NCI-H1417 treated with DMSO at 0.1 percent for 48 hours (cell line): ENCODE measurements around the gene CARMIL3.

ENCODE experiments used
- DNase-seq: peaks from one replicate; lab custom pipeline; 2025; lab: John Stamatoyannopoulos, UW

Gene CARMIL3

GRCh38 chr14:24115422-24116127 is 63.8 kb downstream of the CARMIL3 start:
- no peak for DNase-seq

GRCh38 chr14:24116128-24116814 is 64.5 kb downstream of the CARMIL3 start:
- no peak for DNase-seq

- DNase-seq = no peak
These were observed 65.4 kb downstream of the CARMIL3 start for GRCh38 chr14:24117179-24117578.
